Loucy (cell line): ENCODE measurements around the gene RGR.

Experiments used
- CTCF ChIP-seq: fragments of 200-600 bp; sonication (generic); conservative IDR thresholded peaks from 2 replicates; pipeline ENCODE4 v1.5.1; 2014; ENCODE audit warnings: mild to moderate bottlenecking, antibody characterized with exemption, low read length
- EZH2phosphoT487 ChIP-seq: fragments of 200-600 bp; IDR thresholded peaks from 2 replicates; pipeline ENCODE4 v1.6.1; 2018; ENCODE audit warnings: antibody characterized with exemption, mild to moderate bottlenecking, moderate library complexity, borderline replicate concordance

- TF ChIP-seq CTCF (no peak; the same call in 1 of the 2 replicates), EZH2phosphoT487 (no peak)
These were observed 11.9 kb downstream of the RGR start for GRCh38 chr10:84256510-84257342.
